Measurements from ENCODE around the gene ABCG4.

ABCG4 gene

GRCh38 chr11:119111361-119111925, 37.4 kb upstream of the ABCG4 start:
- H3K4me1 Mint-ChIP-seq: peaks cover 64% of the 10 kb centered on the region
- peaks cover 13% of the 10 kb centered on the region for H3K36me3 Mint-ChIP-seq

GRCh38 chr11:119112314-119113020, 36.4 kb upstream of the ABCG4 start:
- H3K27me3 Mint-ChIP-seq: no peaks in the 10 kb centered on the region
- peaks cover 67% of the 10 kb centered on the region for H3K4me1 Mint-ChIP-seq
- no peaks in the 10 kb centered on the region for H3K9me3 Mint-ChIP-seq
- H3K27ac Mint-ChIP-seq: no peak overlapping the region
- peaks cover 16% of the 10 kb centered on the region for H3K36me3 Mint-ChIP-seq
- no peak overlapping the region for H3K4me3 Mint-ChIP-seq

More at GRCh38 chr11:119111361-119111925, 37.4 kb upstream of the ABCG4 start:
- Mint-ChIP-seq H3K27ac (peak overlapping the region; percentile 66), H3K27me3 (no peaks in the 10 kb centered on the region), H3K9me3 (no peaks in the 10 kb centered on the region), H3K4me3 (no peak overlapping the region)

GRCh38 chr11:119113716-119114115, 35.1 kb upstream of the ABCG4 start:
- Mint-ChIP-seq H3K27me3 (no peaks in the 10 kb centered on the region), H3K4me3 (no peak overlapping the region), H3K36me3 (peaks cover 16% of the 10 kb centered on the region), H3K9me3 (no peaks in the 10 kb centered on the region), H3K4me1 (peaks cover 61% of the 10 kb centered on the region), H3K27ac (no peak overlapping the region)

GRCh38 chr11:119114351-119114750, 34.5 kb upstream of the ABCG4 start:
- H3K36me3 Mint-ChIP-seq: peaks cover 16% of the 10 kb centered on the region

GRCh38 chr11:119115484-119116234, 33.2 kb upstream of the ABCG4 start:
- peak overlapping the region; percentile 96 for H3K27ac Mint-ChIP-seq
- no peaks in the 10 kb centered on the region for H3K27me3 Mint-ChIP-seq
- peaks cover 16% of the 10 kb centered on the region for H3K36me3 Mint-ChIP-seq
- H3K9me3 Mint-ChIP-seq: no peaks in the 10 kb centered on the region
- peak overlapping the region; percentile 84 for H3K4me3 Mint-ChIP-seq
- H3K4me1 Mint-ChIP-seq: peaks cover 52% of the 10 kb centered on the region

More at GRCh38 chr11:119114351-119114750, 34.5 kb upstream of the ABCG4 start:
- H3K4me3 Mint-ChIP-seq: no peak overlapping the region
- H3K27me3 Mint-ChIP-seq: no peaks in the 10 kb centered on the region
- H3K27ac Mint-ChIP-seq: no peak overlapping the region
- H3K4me1 Mint-ChIP-seq: peaks cover 55% of the 10 kb centered on the region
- H3K9me3 Mint-ChIP-seq: no peaks in the 10 kb centered on the region

GRCh38 chr11:119116235-119116594, 32.6 kb upstream of the ABCG4 start:
- peaks cover 16% of the 10 kb centered on the region for H3K36me3 Mint-ChIP-seq
- H3K27me3 Mint-ChIP-seq: no peaks in the 10 kb centered on the region
- H3K4me1 Mint-ChIP-seq: peaks cover 58% of the 10 kb centered on the region
- H3K9me3 Mint-ChIP-seq: no peaks in the 10 kb centered on the region
- H3K27ac Mint-ChIP-seq: peak overlapping the region; percentile 96
- peak overlapping the region; percentile 84 for H3K4me3 Mint-ChIP-seq

- Mint-ChIP-seq H3K4me3 (peak overlapping the region; percentile 2), H3K27ac (peak overlapping the region; percentile 41), H3K9me3 (no peaks in the 10 kb centered on the region), H3K36me3 (peaks cover 12% of the 10 kb centered on the region), H3K27me3 (no peaks in the 10 kb centered on the region), H3K4me1 (peaks cover 57% of the 10 kb centered on the region)
Observed at GRCh38 chr11:119116601-119117000, 32.3 kb upstream of the ABCG4 start.

- Mint-ChIP-seq H3K9me3 (no peaks in the 10 kb centered on the region), H3K4me3 (peak overlapping the region; percentile 39), H3K36me3 (peaks cover 9% of the 10 kb centered on the region), H3K27ac (peak overlapping the region; percentile 41), H3K27me3 (no peaks in the 10 kb centered on the region), H3K4me1 (peaks cover 57% of the 10 kb centered on the region)
Observed at GRCh38 chr11:119117004-119117706, 31.7 kb upstream of the ABCG4 start.

GRCh38 chr11:119118227-119118626, 30.6 kb upstream of the ABCG4 start:
- Mint-ChIP-seq H3K27ac (no peak overlapping the region), H3K36me3 (peaks cover 10% of the 10 kb centered on the region), H3K27me3 (no peaks in the 10 kb centered on the region), H3K9me3 (no peaks in the 10 kb centered on the region), H3K4me1 (peaks cover 64% of the 10 kb centered on the region), H3K4me3 (no peak overlapping the region)

- Mint-ChIP-seq H3K4me3 (no peak overlapping the region), H3K4me1 (peaks cover 63% of the 10 kb centered on the region), H3K27ac (no peak overlapping the region), H3K9me3 (no peaks in the 10 kb centered on the region), H3K36me3 (peaks cover 11% of the 10 kb centered on the region), H3K27me3 (no peaks in the 10 kb centered on the region)
Observed at GRCh38 chr11:119118946-119119345, 29.9 kb upstream of the ABCG4 start.

GRCh38 chr11:119120639-119121007, 28.2 kb upstream of the ABCG4 start:
- Mint-ChIP-seq H3K4me3 (peak overlapping the region; percentile 97), H3K36me3 (peaks cover 7% of the 10 kb centered on the region), H3K27me3 (no peaks in the 10 kb centered on the region), H3K9me3 (no peaks in the 10 kb centered on the region), H3K4me1 (peaks cover 59% of the 10 kb centered on the region), H3K27ac (peak overlapping the region; percentile 91)

- no peaks in the 10 kb centered on the region for H3K27me3 Mint-ChIP-seq
- peak within 1 kb of the TSS; percentile 91 for H3K27ac Mint-ChIP-seq
- H3K4me3 Mint-ChIP-seq: peak within 1 kb of the TSS; percentile 97
- no peaks in the 10 kb centered on the region for H3K9me3 Mint-ChIP-seq
- peaks cover 5% of the 10 kb centered on the region for H3K36me3 Mint-ChIP-seq
- H3K4me1 Mint-ChIP-seq: peaks cover 53% of the 10 kb centered on the region
Observed at GRCh38 chr11:119121008-119121810, 27.6 kb upstream of the ABCG4 start, which contains the start of gene HINFP. Gene HINFP (plus strand): TSS chr11:119121580. CDS start chr11:119126945, 5,365 bp downstream.

- peak overlapping the region; percentile 97 for H3K4me3 Mint-ChIP-seq
- peak overlapping the region; percentile 91 for H3K27ac Mint-ChIP-seq
- peaks cover 5% of the 10 kb centered on the region for H3K36me3 Mint-ChIP-seq
- H3K27me3 Mint-ChIP-seq: no peaks in the 10 kb centered on the region
- peaks cover 51% of the 10 kb centered on the region for H3K4me1 Mint-ChIP-seq
- no peaks in the 10 kb centered on the region for H3K9me3 Mint-ChIP-seq
Observed at GRCh38 chr11:119121811-119122124, 27.1 kb upstream of the ABCG4 start.

- peaks cover 7% of the 10 kb centered on the region for H3K36me3 Mint-ChIP-seq
- no peak overlapping the region for H3K4me3 Mint-ChIP-seq
- H3K9me3 Mint-ChIP-seq: no peaks in the 10 kb centered on the region
- peaks cover 46% of the 10 kb centered on the region for H3K4me1 Mint-ChIP-seq
- no peaks in the 10 kb centered on the region for H3K27me3 Mint-ChIP-seq
- H3K27ac Mint-ChIP-seq: no peak overlapping the region
Observed at GRCh38 chr11:119125821-119126220, 23.0 kb upstream of the ABCG4 start.

Data from activated naive CD4-positive, alpha-beta T cell treated with anti-CD3 and anti-CD28 coated beads, Interleukin-2, amount 50 U/mL, for 24 hours (primary cell).